NCI-H1694 treated with DMSO at 0.1 percent for 48 hours (cell line): ENCODE measurements around the gene TBL1X.

ENCODE experiments used
- DNase-seq: peaks from one replicate; lab custom pipeline; 2025; lab: John Stamatoyannopoulos, UW

TBL1X gene

DNA sequence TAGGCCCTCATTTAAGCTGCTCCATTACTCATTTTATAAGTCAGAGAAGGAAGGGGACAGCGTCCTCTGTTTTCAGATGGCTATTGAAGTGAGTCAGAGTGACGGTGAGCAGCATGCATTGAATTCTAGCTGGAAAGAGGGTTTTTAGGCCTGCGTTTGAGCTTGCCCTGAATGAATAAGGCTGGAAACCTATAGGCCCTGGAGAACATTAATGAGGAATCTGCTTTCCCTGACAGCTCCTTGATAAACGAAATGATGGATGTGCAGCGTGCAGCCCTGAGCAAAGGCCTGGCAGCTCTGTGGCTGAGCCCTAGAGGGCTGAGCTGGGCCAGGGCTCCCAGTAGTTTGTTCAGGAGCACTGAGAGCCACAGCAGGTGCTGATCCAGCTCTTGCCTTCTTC is 33.4 kb downstream of the TBL1X start:
- no peak for DNase-seq

DNA sequence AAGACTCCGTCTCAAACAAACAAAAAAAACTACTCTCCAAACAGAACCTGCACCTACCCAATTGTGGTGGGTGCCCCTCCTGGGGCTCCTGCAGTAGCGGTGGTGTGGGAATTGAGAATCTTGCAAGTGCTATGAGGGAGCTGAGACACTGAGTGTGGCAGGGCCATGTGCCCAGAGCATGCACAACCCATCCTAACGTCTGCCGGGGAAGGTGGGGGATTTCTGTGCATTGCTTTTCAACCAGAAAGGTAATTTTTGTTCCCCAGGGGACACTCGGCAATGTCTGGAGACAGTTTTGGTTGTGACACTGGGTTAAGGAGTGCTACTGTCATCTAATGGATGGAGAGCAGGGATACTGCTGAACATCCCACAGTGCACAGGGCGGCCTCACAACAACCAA is 35.7 kb downstream of the TBL1X start:
- DNase-seq: no peak

DNA sequence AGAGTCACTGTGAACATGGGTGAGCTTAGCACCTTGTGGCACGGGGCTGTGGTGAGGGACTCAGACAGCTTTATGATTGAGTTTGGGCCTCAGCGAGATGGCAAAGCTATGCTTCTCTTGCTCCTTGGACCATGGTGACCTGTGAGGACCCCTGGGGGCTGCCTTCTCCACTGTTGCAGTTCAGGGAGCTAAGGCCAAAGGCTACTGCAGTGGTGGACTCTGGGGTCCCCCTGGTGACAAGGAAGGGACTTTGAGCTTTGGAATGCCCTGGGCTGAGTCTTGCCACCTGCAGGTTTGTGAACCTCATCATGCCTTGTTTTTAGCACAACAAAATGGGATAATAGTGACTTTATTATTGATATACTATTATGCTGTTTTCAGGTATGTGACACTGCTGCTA is 36.5 kb downstream of the TBL1X start:
- no peak for DNase-seq

DNA sequence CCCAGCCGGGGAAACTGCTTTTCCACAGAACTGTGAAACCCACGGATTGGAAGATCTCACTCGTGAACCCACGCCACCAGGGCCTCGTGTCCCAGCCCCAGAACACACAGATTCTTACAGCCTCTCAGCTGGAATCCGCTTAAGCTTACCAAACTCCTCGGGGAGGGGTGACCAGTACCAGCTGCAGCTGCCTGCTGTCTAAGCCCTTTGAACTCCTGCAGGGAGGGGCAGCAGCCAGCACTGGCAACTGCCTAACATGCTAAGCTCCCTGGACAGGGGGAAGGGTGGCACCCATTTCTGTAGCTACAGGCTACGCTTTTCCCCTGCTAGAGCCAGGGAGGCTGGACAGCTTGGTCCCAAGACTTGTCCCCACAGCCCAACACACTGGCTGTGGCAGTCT is 38.4 kb downstream of the TBL1X start:
- no peak for DNase-seq

DNA sequence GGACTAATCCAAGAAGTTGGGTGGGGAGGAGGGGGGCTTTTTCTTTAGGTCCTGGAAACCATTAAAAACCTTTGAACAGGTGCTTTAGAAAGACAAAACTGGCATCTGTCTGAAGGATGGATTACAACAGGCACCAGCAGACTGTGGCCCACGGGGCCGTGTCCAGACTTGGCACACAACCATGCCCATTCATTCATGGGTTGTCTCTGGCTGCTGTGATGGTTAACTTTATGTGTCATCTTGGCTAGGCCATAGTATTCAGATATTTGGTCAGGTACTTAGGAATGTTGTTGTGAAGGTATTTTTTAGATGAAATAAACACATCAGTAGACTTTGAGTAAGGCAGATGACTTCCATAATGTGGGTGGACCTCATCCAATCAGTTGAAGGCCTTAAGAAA is 45.5 kb downstream of the TBL1X start:
- DNase-seq: no peak

DNA sequence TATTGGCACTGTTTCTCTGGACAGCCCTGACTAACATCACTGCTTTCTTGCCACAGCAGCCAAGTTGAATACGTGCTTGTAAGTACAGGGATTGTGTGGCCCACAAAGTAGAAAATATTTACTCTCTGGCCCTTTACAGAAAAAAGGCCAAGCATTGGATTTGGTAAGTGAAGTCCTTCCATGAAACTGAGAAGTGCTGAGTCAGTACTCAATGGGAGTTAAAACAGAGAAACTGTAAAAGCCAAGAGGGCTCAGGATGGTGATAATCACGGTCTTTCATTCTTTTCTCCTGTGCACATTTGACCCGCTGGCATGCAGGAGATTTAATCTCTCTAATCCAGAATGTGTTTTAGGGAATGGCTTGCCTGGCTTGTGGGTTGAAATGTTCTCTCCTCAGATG is 46.1 kb downstream of the TBL1X start:
- no peak for DNase-seq

DNA sequence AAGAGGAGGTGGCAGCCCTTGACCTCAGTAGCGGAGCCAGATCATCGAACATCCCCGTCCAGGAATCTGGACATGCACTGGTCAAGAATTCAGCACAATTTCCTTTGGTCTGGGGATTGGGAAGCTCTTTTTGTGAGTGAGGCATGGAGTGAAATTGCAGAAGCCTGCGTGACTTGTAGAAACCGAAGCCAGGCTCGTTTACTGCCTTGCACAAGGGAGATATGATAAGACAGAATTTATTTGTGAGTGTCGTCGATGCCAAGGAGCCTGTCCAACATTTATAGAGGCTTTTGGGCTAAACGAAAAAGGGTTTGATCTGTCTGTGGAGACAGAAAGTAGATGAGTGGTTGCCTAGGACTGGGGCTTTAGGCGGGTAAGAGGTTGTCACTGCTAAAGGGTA is 50.6 kb downstream of the TBL1X start:
- DNase-seq: no peak

DNA sequence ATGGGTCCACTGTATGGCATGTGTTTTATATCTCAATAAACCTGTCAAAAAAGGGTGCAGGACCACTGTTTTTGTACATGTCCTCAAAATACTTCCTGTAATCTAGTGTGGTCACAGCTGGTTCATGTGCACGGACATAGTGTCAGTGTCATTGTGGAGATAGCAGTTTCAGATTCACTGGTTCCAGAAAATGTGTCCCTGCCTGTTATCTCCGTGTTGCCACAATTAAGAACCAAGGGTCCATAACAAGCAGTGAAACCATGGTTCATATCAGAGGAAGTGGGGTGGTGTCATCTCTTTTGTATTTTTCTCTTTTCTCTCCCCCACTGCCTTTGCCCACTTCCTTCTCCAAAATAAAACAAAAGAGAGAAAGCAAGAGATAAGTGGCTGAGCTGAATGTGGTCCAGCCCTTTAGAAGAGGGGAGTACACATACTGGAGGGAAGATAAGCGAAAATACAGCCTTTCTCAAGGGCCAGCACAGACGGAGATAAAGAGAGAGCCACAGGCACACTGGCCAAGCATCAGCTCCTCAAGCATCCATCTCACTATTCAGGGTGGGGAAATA is 51.2 kb downstream of the TBL1X start:
- no peak for DNase-seq

DNA sequence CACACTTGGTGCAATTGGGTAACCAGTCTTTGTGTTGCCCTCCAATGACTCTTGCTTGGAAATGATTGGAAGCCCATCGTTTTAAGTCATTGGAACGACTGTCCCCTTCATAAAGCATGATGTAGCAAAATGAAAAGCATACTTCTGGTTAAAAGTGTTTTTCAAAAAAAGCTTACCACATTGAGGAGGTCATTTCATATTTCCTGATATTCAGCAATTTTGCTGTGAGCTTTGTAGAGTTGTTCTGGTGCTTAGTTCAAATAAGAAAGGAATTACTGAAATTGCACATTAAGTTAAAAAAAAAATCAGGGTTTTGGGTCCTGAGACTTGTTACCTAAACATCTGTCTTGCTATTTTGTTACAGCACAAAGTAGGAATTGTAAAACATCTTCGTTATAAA is 51.8 kb downstream of the TBL1X start:
- DNase-seq: no peak

DNA sequence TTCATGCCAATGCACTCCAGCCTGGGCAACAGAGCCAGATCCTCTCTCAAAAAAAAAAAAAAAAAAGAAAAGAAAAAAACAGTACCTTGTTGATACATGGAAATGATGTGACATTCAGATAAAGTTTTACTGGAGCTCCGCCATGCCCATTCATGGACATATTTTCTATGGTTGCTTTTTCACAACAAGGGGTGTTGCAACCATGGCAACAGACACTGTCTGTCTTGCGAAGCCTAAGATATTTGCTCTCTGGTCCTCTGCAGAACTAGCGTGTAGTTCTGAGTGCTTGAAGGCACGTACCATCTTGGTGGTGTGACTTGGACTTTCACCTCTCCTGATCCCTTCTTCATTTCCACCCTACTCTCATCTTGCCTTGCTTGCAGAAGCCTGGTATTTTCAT is 53.2 kb downstream of the TBL1X start:
- no peak for DNase-seq

DNA sequence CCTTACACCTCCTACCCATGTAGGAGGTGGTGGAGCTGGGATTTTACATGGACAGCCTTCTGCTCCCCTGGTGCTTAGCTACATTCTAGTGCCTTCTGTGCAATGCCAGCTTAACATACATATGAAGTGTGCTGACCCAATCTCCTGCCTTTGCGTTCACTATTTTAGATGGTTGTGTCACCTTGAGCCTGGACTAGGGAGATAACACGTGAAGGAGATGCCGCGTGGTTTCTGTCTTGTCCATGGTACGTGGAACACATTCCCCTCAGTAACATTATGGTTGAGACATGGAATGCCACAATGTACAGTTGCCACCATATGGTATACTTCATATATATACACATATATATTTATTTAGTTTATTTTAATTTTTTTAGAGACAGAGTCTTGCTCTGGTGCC is 54.0 kb downstream of the TBL1X start:
- no peak for DNase-seq

DNA sequence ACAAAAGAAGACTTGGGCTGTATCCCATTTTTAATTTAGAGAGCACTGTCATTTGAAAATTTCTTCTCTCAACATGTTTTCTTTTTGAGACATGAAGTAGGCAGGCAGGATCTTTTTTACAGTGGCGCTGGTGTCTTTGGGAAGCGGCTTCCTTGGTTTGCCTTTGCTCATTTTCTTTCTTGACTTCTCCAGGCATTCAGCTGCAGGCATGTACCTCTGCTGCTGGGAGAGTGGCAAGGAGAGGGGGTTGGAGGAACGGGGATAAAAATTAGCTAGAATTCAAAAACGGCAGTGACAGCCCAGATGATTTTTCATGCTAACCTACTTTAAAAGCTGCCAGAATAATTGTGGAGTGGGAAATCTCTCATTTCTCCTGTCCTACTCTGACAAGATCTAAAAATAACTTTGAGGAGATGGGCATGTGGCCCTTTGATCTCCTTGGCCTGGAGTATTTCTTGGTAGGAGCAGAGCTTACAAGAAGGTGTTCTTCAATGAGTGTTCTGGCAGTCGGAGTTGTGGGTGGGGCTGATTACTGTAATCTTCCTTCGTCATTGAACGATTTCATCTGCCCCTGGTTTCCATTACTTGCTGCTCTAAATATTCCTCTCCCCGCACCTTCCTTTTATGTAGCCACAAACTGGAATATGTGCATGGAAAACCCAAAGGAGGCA is 54.8 kb downstream of the TBL1X start:
- DNase-seq: no peak

DNA sequence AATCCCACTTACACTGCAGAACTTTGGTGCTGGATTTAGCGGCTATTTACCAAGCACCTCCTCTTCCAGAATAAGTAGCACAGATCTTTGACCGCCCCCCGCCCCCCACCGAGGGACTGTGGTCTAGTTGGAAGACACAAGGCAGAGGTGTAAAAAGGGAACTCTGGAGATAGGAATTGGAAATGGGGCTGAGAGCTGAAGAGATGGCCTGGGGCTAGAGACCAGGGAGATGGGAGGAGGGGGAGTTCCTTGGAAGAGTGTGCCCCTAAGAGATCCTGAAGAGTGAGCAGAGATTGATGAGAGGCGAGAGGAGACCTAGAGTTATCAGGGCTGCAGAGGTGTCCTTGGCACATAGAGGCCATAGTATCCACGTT is 55.3 kb downstream of the TBL1X start:
- DNase-seq: no peak

DNA sequence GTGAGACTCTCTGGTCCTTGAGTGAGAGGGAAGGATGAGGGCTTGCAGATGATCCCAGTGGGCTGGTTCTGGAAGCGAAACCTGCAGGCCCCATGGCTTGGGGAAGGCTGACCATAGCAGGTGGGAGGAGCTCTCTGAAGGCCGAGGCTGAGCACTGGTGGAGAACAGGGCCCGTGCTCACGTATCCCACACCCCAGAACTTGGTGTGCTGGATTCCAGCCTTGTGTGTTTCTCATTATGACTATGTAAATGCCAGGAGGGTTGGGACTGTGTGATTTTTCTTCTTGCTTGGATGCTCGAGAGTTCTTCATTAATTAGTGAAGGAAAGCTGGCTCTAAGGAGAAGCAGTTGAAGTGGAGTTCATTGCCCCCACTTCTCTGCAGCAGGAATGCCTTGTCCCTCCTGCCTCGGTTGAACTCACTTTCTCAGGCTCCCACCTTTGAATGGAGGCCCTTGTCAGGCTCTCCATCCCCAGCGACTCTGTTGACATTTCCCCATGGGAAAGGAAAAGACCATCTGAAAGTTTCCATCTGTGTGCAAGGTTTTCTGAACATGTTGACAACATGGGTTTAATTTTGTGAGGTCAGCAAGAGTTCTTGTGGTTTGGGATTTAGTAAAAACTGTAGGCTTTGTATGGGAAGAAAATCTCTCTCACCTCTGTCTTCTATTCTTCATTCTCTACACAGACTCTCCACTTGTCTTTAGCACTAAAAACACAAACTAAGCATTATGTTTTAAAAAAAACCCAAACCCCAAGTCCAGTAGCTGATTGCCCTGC is 57.7 kb downstream of the TBL1X start:
- no peak for DNase-seq

DNA sequence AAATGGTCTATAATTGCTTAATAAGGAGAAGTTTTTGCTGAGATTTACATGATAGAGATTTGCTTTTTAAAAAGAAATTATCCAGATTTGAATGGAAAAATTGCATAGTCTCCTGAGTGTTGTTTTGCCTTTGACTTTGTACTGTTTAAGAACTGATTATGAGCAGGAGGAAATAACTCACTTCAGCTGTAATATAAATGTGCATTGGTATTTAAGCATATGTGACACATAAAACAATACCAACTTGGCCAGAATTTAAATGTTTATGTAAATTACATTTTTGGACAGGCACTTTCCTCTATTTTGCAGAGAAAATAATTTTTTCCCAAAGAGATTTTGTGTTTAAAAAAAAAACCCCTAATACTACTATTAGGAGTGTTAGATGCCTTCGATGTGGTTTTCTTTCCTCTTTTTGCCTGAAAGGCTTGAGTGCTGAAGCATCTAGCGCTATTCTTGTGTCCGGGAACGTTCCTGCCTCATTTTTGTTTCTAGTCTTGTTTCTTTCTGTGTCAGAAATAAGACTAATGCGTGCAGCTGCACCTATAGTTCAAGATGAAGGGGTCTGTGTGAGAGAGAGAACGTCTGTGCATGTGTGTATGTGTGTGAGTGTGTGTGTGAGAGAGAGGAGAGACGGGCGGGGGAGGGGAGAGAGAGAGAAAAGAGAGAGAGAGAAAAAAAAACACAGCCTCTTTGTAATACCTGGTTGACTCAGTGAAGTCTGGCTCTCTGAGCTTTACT is 60.8 kb downstream of the TBL1X start:
- DNase-seq: no peak

DNA sequence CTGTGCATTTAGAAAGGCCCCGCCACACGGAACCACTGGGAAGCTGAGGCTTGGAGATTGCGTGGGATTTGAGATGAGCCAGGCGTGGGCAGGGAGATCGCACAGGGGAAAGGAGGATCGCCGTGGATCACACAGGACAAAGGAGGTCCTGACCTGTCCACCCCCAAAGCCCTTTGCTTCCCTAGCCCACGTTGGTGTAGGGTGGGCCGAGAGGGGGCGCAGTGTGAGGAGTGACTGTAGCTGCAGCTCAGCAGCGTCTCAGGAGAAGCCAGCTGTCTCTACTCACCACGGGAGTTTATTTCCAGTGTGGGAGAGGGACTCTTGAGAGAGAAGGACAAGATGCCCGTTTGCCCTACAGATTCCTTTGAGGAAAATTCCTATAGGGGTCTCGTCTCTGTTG is 62.1 kb downstream of the TBL1X start:
- DNase-seq: no peak

DNA sequence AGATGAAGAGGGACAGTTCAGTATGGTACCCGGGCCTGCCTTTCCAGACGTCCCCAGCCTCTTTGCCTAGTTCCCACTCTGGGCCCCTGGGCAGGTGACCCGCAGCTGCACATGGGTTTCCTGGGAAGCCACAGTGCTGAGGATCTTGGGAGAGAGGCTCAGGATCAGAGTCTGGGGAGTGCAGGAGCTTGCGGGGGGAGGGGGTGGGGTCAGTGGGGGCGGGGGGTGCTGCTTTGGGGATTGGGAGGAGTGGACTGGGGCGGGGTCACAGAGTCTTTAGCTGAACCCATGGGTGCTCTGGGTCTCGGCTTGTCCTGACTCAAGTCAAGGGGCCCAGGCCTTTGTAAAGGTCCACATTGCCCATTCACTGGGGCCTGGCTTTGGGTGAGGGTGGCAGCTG is 63.6 kb downstream of the TBL1X start:
- DNase-seq: no peak

DNA sequence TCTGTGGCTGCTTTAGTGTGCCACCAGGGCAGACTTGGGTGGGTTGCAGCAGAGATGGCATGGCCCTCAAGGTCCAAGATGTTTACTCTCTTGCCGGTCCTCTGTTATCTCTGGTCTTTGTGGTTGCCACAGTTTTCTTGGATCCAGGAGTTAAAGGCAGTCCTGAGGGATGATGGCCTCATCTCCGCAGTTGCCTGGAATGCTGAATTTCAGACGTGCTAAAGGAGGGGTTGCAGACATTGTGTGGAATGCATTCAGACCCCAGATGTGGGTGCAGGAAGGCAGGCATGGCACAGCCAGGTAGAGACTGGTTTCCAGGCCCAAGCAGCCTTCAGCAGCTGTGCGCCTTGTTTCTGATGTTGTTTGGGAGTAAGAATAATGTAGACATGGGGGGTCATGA is 64.4 kb downstream of the TBL1X start:
- DNase-seq: no peak

DNA sequence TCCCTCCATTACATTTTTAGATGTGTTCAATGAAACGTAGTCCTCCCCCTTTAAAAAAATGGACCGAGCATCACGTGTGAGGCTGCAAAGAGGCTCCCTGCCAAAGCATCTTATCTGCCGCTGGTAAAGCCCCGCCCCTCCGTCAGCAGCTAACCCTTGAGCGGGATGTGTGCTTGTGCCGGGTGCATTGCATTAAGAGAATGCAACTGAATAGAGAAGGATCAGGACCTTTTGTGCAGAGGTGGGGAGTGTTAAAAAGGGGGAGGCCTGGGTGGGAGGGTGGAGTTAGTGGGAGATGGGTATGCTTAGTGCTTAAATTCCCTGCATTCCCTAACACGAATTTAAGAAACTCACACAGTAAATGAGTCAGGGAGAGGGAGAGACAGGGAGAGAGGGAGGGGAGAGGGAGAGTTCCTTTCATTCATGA is 66.0 kb downstream of the TBL1X start:
- peak; percentile 67 for DNase-seq

DNA sequence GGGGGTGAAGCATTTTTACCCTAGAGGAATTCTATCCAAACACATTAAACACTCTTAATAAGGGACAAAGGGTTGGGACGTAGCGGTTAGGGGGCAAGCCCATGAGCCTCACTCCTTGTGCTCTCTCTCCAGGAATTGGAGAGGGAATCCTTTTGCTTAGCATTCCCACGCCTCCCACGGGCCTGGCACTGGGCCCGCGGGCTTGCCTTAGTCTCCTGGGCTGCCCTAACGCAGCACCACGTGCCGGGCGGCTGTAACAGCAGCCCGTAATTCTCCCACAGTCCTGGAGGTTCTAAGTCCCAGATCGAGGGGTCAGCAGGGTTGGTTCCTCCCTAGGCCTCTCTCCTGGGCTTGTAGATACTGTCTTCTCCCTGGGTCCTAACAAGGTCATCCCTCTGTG is 67.5 kb downstream of the TBL1X start:
- DNase-seq: no peak

DNA sequence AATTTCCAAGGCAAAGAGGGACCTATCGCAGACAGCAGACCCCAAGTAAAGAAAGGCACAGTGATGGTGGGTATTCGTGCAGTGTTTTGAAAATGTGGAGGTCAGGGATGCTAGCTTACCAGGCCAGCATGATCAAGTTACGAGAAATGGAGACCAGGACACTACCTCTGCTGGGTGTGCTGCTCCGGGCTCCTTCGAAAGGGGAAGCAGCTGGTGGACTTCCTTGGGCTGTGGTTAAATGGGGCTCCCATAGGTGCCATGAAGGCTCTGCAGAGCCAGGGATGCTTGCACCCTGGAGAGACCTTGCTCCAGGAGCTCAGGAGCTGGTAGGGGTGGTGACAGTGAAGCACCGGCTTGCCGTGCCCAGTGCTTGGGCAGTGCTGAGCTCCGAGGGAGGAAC is 68.8 kb downstream of the TBL1X start:
- no peak for DNase-seq

DNA sequence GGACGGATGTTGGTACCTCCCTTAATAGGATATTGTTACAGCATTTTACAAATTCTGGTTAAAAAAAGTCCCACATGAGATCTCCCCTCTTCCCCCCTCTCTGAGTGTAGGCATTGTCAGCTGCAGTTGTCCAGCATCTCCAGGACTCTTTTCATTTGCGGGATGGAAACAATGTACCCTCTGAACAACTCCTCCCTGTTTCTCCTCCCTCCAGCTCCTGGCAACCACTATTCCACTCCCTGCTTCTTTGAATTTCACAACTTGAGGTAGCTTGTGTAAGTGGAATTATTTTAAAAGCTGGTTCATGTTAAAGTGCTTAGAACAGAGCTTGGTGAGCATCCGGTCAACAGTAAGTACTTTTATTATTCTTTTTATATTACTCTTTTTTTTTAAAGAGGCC is 69.8 kb downstream of the TBL1X start:
- no peak for DNase-seq

DNA sequence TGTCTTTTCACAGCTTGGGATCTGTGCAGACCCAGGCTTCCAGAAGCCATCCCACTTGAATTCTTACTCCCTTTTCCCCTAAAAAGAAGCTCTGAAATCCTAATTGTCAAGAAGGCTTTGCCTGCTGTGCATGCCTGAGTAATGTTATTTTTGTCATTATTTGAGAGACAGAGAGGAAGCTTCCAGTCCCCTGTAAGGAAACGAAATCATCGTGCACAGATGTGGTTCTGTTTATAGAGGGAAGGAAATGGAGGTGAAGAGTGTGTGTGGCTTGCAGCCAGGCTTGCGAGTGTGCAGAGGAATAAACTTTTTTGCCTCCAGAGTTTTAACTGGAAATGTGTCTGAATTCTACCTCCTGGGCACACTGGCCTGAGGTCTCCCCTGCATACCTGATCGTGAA is 70.2 kb downstream of the TBL1X start:
- DNase-seq: no peak
